SU-DHL-6 (cell line): ENCODE results near the gene RCAN2.

Source experiments
- H2AFZ ChIP-seq: fragments of 200-600 bp; sonication (generic); 2 replicates; pipeline ENCODE4 v1.6.1; 2014; ENCODE audit warnings: low read depth, mild to moderate bottlenecking, moderate library complexity, mixed read lengths, antibody characterized with exemption, low read length; ENCODE audit not compliant: severe bottlenecking
- H3F3A ChIP-seq: fragments of 200-600 bp; shearing (Covaris generic); 2 replicates; pipeline ENCODE4 v1.6.0; 2016; ENCODE audit warnings: antibody characterized with exemption, mild to moderate bottlenecking; ENCODE audit not compliant: insufficient read depth
- H3K27ac ChIP-seq: fragments of 200-600 bp; sonication (generic); 2 replicates; pipeline ENCODE4 v1.5.1; 2016; ENCODE audit warnings: low read depth, mild to moderate bottlenecking, low read length, moderate library complexity, mixed read lengths
- H3K27me3 ChIP-seq: fragments of 200-600 bp; sonication (generic), shearing (Covaris generic); 2 replicates; pipeline ENCODE4 v1.6.0; 2014; ENCODE audit warnings: mild to moderate bottlenecking, low read length
- H3K36me3 ChIP-seq: fragments of 200-600 bp; sonication (generic); 2 replicates; pipeline ENCODE4 v1.6.1; 2014; ENCODE audit warnings: mild to moderate bottlenecking, low read length, mixed read lengths
- H3K4me2 ChIP-seq: fragments of 300-600, 200-600 bp; shearing (Covaris generic), sonication (generic); 2 replicates; pipeline ENCODE4 v1.6.0; 2014; ENCODE audit warnings: low read length, low read depth, mild to moderate bottlenecking; ENCODE audit not compliant: poor library complexity, severe bottlenecking
- H3K4me3 ChIP-seq: fragments of 200-600 bp; sonication (generic); 2 replicates; pipeline ENCODE4 v1.5.1; 2014; ENCODE audit warnings: antibody characterized with exemption, low read length, mild to moderate bottlenecking, mixed read lengths; ENCODE audit not compliant: insufficient read depth, poor library complexity, severe bottlenecking
- H3K79me2 ChIP-seq: fragments of 200-600 bp; sonication (generic); 2 replicates; pipeline ENCODE4 v1.6.1; 2014; ENCODE audit warnings: mild to moderate bottlenecking, low read length, moderate library complexity; ENCODE audit not compliant: insufficient read depth
- H3K9ac ChIP-seq: fragments of 200-600 bp; sonication (generic); 2 replicates; pipeline ENCODE4 v1.7.0; 2014; ENCODE audit warnings: mild to moderate bottlenecking, low read length
- H3K9me2 ChIP-seq: fragments of 200-600 bp; sonication (generic); replicated peaks from 2 replicates; pipeline ENCODE4 v1.6.1; 2014; ENCODE audit warnings: low read length; ENCODE audit not compliant: insufficient read depth
- H3K9me3 ChIP-seq: fragments of 200-600 bp; sonication (generic); 2 replicates; pipeline ENCODE4 v1.6.1; 2014; ENCODE audit warnings: low read length, mixed read lengths; ENCODE audit not compliant: insufficient read depth
- H4K20me1 ChIP-seq: fragments of 200-600 bp; sonication (generic); 2 replicates; pipeline ENCODE4 v1.6.1; 2014; ENCODE audit warnings: low read depth, mild to moderate bottlenecking, antibody characterized with exemption, low read length, moderate library complexity, mixed read lengths
- EZH2phosphoT487 ChIP-seq: fragments of 200-600 bp; sonication (generic), shearing (Covaris generic); conservative IDR thresholded peaks from 2 replicates; pipeline ENCODE4 v1.6.1; 2018; ENCODE audit warnings: mild to moderate bottlenecking, antibody characterized with exemption, low read length, moderate library complexity, mixed read lengths
- TF ChIP-seq, protein P1 (sequence below): fragments of 200-600 bp; sonication (generic); IDR thresholded peaks from one replicate; pipeline ENCODE4 v1.5.1; 2017; ENCODE audit warnings: antibody characterized with exemption, mild to moderate bottlenecking, low read length, moderate library complexity; ENCODE audit not compliant: insufficient read depth, poor library complexity, severe bottlenecking

Gene RCAN2

DNA sequence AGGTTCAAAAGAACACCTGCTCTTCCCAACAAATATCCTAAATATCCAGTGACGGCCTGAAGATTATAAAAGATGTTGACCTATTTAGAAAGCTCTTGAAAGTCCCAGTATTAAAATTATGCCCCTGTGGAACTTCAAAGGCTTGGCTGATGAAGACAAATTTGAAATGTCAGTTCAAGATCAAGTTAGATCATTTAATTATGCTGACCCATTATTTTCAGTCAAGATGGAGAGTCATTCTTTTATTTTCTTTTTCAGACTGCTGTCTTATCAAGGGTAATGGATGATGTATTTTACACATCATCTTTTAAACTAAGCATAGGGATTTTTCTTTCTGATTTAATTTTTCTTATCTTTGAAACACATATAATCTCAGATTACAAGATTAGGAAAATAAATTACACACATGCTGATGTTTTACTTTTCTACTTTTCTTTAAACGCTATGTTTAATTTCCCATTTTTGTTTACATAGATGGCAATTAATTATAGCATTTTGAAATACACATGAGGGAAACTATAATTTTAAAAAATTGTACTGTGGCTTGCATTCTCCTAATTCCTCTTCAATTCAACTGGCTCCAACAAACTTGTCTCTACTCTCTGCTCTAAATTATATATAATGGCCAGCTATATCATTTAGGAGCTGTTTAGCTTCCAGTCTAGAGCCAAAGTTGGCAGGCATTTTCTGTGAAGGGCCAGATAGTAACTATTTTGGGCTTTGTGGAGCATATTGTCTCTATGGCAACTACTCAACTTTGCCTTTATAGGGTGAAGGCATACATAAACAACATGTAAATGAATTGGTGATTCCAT, 123.7 kb downstream of the RCAN2 start:
- Histone ChIP-seq H3K27ac (no peak overlapping the region), H3K27me3 (no peaks in the 10 kb centered on the region), H3K4me3 (no peak overlapping the region), H3K79me2 (no peaks in the 10 kb centered on the region), H3K9me2 (no peaks in the 10 kb centered on the region), H3K36me3 (no peaks in the 10 kb centered on the region), H3K9me3 (no peaks in the 10 kb centered on the region), H4K20me1 (no peaks in the 10 kb centered on the region), H2AFZ (no peak overlapping the region), H3F3A (no peaks in the 10 kb centered on the region), H3K4me2 (no peak overlapping the region), H3K9ac (no peak overlapping the region)
- TF ChIP-seq EZH2phosphoT487, result no peak
- TF ChIP-seq, protein P1, sequence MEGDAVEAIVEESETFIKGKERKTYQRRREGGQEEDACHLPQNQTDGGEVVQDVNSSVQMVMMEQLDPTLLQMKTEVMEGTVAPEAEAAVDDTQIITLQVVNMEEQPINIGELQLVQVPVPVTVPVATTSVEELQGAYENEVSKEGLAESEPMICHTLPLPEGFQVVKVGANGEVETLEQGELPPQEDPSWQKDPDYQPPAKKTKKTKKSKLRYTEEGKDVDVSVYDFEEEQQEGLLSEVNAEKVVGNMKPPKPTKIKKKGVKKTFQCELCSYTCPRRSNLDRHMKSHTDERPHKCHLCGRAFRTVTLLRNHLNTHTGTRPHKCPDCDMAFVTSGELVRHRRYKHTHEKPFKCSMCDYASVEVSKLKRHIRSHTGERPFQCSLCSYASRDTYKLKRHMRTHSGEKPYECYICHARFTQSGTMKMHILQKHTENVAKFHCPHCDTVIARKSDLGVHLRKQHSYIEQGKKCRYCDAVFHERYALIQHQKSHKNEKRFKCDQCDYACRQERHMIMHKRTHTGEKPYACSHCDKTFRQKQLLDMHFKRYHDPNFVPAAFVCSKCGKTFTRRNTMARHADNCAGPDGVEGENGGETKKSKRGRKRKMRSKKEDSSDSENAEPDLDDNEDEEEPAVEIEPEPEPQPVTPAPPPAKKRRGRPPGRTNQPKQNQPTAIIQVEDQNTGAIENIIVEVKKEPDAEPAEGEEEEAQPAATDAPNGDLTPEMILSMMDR, result no peak

DNA sequence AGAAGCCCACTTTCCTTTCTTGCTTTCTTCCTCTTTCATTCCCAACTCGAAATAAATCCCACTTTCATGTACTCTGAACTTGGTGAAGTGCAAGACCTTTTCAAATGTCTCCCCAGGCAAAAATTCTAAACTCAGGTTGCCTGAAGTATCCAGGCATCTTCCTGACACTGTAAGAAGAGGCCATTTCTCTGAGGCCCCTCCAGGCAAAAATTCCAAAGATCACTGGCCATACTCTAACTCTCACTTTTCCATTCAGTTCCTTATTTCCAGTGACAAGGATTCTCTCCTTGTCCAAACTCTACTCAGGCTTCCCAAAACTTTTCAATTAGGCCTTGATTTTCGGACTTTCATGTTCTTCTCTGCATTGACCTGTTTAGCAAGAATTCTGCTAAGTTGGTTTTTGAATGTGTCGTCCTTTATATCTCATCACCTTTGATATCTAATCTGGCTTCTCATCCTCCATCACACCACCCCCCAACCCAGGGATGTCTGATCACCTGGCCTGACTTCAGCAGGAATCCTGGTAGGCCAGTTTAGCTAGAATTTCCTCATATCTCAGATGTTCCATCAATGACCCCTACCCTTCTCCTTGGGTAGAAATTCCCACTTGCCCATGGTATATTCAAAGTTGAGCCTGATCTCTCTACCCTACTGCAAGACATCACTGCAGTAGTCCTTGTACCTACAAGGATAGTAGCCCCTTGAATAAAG, 124.9 kb downstream of the RCAN2 start:
- H3K27ac ChIP-seq, result no peak overlapping the region
- no peaks in the 10 kb centered on the region for H3F3A ChIP-seq
- no peaks in the 10 kb centered on the region for H3K36me3 ChIP-seq
- H3K9me2 ChIP-seq, result no peaks in the 10 kb centered on the region
- H2AFZ ChIP-seq, result no peak overlapping the region
- H3K4me2 ChIP-seq, result no peak overlapping the region
- no peak for TF ChIP-seq EZH2phosphoT487
- TF ChIP-seq, protein P1, result no peak
- no peaks in the 10 kb centered on the region for H3K9me3 ChIP-seq
- H3K79me2 ChIP-seq, result no peaks in the 10 kb centered on the region
- H4K20me1 ChIP-seq, result no peaks in the 10 kb centered on the region
- H3K4me3 ChIP-seq, result no peak overlapping the region
- H3K9ac ChIP-seq, result no peak overlapping the region
- no peaks in the 10 kb centered on the region for H3K27me3 ChIP-seq

GRCh38 chr6:46357591-46357990, 133.7 kb downstream of the RCAN2 start:
- Histone ChIP-seq H3K4me3 (no peak overlapping the region), H4K20me1 (no peaks in the 10 kb centered on the region), H3K27ac (no peak overlapping the region), H3K9ac (no peak overlapping the region), H3K79me2 (no peaks in the 10 kb centered on the region), H2AFZ (no peak overlapping the region), H3K4me2 (no peak overlapping the region), H3K9me2 (no peaks in the 10 kb centered on the region), H3K9me3 (no peaks in the 10 kb centered on the region), H3K27me3 (no peaks in the 10 kb centered on the region), H3F3A (no peaks in the 10 kb centered on the region), H3K36me3 (no peaks in the 10 kb centered on the region)
- TF ChIP-seq, protein P1, result no peak
- no peak for TF ChIP-seq EZH2phosphoT487
